Hepatocyte (in vitro differentiated cells): ENCODE data around the gene SMKR1.

Source experiments
- EZH2 ChIP-seq: fragments of 200-600 bp; sonication (generic); IDR thresholded peaks from 2 replicates; pipeline ENCODE4 v1.6.1; 2016; ENCODE audit warnings: antibody characterized with exemption, mild to moderate bottlenecking, borderline replicate concordance
- TF ChIP-seq, protein P1 (sequence below): fragments of 200-600 bp; sonication (generic); IDR thresholded peaks from 2 replicates; pipeline ENCODE4 v1.5.1; 2016; ENCODE audit warnings: antibody characterized with exemption, mild to moderate bottlenecking; ENCODE audit not compliant: poor library complexity

DNA sequence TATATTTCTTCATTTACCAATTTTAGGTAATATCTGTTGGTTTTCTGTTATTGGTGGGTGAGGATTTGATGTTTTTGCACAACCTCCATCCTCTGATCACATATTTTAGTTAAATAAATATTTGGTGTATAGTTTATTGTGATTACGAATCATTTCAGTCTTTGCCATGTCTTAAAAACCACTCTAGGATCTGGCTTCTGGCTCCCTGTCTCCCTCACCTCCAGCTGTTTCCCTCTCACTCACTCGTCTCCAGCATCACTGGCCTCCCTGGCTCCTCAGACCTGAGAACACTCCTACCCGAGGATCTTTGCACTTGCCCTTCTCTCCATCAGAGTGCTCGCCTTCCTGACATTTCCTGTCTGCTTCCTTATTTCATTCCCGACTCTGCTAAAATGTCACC lies 58.5 kb downstream of the SMKR1 start:
- TF ChIP-seq, protein P1, sequence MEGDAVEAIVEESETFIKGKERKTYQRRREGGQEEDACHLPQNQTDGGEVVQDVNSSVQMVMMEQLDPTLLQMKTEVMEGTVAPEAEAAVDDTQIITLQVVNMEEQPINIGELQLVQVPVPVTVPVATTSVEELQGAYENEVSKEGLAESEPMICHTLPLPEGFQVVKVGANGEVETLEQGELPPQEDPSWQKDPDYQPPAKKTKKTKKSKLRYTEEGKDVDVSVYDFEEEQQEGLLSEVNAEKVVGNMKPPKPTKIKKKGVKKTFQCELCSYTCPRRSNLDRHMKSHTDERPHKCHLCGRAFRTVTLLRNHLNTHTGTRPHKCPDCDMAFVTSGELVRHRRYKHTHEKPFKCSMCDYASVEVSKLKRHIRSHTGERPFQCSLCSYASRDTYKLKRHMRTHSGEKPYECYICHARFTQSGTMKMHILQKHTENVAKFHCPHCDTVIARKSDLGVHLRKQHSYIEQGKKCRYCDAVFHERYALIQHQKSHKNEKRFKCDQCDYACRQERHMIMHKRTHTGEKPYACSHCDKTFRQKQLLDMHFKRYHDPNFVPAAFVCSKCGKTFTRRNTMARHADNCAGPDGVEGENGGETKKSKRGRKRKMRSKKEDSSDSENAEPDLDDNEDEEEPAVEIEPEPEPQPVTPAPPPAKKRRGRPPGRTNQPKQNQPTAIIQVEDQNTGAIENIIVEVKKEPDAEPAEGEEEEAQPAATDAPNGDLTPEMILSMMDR = no peak
- TF ChIP-seq EZH2 = no peak
